DMS53 treated with DMSO at 0.1 percent for 48 hours (cell line): Measurements from ENCODE around the gene GNB1L.

ENCODE experiments used
- DNase-seq: peaks from one replicate; lab custom pipeline; 2025; ENCODE audit not compliant: unreplicated experiment; lab: John Stamatoyannopoulos, UW

The GNB1L gene

GRCh38 chr22:19866665-19867009 lies 12.0 kb upstream of the GNB1L start:
- no peak for DNase-seq

DNA sequence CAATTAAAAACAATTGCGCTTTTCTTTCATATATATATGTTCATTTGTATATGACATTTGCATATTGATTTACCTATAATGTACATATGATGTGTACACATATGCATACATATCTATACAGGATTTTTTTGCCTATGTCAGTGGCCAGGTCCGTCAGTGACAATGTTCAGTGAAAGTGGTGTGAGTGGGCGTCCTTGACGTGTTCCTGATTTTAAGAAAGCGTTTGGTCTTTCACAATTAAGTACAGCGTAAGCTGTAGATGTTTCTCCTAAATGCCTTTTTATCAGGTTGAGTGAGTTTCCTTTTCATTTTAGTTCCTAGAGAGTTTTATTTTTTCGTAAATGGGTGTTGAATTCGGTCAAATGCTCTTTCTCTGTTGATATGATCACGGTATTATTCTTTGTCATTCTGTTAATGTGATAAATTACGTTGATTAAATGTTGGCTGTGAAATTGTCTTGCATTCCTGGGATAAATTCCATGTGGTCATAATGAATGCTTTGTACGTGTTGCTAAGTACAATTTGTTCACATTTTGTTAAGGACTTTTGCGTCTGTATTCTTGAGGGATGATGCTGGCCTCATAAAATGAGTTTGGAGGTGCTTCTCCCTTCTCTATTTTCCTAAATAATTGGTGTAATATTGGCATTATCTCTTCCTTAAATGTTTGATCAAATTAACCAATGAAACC lies 10.6 kb upstream of the GNB1L start:
- no peak for DNase-seq

- no peak for DNase-seq
Measured at GRCh38 chr22:19864538-19865106, 9.9 kb upstream of the GNB1L start.

- no peak for DNase-seq
Measured at GRCh38 chr22:19863571-19863970, 8.9 kb upstream of the GNB1L start.

DNA sequence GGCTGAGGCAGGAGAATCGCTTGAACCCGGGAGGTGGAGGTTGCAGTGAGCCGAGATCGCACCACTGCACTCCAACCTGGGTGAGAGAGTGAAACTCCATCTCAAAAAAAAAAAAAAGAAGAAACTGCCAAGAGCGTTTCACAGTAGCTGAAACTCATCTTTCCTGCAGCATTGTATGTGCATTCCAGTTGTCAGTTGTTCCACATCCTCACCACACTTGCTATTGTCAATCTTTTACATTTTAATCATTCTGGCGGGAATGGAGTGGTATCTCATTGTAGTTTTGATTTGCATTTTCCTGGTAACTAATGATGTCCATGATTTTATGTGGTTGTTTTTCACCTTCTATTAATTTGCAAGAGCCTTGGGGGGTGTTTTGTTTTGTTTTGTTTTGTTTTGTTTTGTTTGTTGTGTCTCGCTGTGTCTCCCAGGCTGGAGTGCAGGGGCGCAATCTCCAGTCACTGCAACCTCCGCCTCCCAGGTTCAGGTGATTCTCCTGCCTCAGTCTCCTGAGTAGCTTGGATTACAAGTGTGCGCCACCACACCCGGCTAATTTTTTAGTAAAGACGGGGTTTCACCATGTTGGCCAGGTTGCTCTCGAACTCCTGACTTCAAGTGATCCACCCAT lies 8.1 kb upstream of the GNB1L start:
- DNase-seq = no peak

DNA sequence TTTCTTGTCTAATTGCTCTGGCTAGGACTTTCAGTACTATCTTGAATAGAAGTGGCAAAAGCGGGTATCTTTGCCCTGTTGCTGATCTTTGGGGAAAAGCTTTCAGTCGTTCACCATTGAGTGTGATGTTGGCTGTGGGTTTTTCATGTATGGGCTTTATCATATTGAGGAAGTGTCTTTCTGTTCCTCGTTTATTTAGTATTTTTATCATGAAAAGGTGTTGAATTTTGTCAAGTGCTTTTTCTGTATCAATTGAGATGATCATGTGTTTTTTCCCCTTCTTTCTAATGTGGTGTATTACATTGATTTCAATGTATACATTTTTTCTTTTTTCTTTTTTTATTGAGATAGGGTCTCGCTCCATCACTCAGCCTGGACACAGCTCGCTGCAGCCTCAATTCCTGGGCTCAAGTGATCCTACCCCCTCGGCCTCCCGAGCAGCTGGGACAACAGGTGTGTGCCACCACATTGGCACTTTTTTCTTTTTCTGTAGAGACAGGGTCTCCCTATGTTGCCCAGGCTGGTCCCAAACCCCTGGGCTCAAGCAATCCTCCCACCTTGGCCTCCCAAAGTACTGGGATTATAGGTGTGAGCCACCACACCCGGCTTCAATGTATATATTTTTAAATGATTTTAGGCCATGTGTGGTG lies 5.3 kb upstream of the GNB1L start:
- DNase-seq = no peak

DNA sequence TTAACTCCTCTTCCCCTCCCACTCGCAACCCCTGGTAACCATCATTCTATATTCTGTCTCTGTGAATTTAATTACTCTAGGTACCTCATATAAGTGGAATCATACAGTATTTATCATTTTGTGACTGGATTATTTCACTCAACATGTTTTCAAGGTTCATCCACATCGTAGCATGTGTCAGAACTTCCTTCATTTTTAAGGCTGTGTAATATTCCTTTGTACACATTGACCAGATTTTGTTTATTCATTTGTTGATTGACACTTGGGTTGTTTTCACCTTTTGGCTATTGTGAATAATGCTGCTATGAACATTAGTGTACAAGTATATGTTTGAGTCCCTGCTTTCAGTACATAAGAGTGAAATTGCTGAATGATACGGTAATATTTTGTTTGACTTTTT lies 2.7 kb upstream of the GNB1L start:
- DNase-seq = no peak

DNA sequence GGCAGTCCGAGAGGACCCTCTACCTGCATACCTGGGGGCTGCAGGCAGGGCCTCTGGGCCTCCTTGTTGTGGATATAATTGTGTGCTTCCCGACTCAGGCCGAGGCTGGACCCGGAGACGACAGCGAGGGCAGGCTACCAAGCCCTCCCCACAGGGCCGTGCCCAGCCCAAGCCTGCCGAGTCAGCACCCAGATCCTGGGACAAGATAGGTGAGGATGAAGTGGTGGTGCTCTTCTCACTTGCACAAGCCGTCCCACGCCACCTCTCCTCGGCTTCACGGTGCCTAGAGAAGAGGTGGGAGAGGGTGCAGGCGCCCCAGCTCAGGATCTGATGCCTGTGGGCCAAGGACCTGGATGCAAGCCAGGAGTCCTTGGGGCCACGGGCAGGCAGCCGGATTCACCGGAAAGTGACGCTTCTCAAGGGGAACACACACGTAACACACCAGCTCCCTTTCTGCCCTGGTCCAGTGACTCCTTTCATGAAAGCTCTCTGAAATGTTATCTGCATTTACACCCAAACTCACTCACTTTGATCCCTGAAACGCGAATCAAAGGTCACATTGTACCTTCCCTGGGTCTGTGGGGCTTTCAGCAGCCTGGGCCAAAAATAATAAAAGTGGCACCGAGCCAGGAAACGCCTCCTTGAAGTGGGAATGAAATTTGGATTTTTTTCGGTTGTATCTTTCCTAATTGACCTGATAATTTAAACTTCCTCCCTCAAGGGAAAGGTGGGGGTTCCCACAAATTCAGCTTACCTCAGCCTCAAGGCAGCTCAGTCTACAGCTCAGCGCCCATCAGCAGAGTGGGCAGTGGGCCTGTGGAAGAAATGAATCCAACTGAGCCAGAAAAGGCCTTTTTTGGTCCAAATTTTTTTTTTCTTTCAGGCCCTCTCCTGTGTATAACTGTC lies 1.1 kb upstream of the GNB1L start:
- no peak for DNase-seq

GRCh38 chr22:19853879-19854777 lies 546 bp downstream of the GNB1L start:
- DNase-seq = no peak

GRCh38 chr22:19853058-19853878 lies 1.4 kb downstream of the GNB1L start:
- no peak for DNase-seq

GRCh38 chr22:19852177-19852781 lies 2.4 kb downstream of the GNB1L start:
- no peak for DNase-seq

DNA sequence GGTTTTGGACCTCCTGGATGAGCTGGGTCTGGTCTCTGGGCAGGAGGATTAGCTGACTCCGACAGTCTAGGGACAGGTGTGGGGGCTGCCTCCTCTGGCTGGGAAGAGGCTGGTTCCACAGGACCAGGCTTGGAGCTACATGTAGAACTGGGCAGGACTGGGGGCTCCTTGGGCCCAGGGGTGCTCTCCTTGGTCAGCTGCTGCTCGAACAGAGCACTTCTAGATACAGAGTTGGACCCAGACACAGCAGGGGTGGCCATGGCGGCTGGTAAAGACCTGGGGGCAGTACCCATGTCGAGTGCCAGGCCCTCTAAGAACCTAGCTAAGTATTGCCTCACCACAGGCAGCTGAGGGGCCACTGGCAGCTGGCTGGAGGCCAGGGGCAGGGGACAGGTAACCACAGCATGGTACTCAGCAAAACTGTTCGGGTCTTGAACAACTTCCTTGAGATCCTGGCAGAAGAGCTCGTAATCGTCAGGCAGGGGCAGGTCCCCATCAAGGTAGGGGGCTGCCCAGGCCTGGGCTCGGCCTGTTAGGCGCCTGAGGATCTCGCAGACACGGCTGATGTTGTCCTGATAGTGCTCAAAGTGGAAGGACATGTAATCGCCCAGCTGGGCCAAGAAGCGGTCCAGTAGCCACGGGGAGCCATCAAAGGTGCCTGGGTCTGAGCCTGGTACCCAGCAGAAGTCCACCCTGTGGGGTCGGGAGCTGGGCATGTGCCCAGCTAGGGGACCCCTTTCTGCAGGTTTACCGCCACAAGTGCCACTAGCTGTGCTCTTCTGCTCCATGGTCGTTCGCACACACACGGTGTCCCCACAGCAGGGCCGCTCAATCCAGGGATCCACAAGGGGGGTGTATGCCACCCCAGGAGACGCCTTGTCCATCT lies 3.1 kb downstream of the GNB1L start:
- DNase-seq = no peak

DNA sequence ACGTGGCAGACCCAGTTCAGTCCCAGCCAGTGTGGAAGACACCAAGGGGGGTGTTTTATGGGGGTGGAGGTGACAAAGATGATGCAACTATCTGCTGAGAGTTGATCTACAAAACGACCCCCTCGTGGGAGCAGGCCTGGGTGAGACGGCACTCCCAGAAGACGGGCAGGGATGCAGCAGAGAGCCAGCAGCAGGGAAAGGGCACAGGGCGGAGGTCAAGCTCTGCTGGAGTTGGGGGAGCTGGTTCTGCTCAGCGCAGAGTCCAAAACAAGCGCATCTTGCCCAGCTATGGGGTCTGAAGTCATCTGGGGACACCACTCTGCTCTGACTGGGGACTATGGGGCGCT lies 3.9 kb downstream of the GNB1L start:
- no peak for DNase-seq

DNA sequence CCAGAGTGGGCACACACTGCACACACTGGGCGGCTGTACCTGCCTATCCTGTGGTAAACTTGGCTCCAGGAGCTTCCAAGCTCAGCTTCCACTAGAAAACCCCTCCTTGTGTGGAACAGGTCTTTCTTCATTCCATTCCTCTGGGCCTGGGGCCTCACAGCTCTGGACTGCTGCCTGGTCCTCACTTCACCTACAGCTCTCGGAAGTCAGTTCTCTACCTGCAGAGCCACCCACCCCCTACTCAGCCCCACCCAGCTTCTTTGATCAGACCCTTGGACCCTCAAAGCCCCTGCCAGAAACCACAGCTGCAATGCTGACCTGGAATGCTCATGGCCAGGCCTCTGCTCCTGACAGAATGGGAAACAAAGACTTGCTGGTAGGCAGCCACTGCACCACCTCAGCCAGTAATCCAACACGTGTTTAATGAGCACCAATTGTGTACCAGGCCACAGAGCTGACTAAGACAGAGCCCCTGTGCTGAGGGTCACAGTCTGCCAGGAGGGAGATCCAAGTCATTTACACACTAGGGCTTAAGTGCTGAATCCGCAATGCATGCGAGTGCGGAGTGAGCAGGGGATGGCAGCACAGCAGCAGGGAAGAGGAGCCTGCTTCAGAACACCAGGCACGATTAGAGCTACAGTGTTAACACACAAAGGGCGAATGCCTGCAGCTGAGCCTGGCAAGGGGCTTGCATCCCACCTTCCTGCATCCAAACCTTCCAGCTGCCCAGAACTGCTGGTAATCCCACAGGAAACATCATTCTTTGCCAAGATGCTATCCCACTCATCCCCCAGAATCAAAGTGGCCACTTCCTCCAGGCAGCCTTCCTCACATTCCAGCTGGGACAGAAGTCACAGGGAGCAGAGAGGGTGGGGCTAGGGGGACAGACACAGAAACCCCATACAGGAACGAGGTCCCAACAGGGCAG lies 4.6 kb downstream of the GNB1L start:
- no peak for DNase-seq

DNA sequence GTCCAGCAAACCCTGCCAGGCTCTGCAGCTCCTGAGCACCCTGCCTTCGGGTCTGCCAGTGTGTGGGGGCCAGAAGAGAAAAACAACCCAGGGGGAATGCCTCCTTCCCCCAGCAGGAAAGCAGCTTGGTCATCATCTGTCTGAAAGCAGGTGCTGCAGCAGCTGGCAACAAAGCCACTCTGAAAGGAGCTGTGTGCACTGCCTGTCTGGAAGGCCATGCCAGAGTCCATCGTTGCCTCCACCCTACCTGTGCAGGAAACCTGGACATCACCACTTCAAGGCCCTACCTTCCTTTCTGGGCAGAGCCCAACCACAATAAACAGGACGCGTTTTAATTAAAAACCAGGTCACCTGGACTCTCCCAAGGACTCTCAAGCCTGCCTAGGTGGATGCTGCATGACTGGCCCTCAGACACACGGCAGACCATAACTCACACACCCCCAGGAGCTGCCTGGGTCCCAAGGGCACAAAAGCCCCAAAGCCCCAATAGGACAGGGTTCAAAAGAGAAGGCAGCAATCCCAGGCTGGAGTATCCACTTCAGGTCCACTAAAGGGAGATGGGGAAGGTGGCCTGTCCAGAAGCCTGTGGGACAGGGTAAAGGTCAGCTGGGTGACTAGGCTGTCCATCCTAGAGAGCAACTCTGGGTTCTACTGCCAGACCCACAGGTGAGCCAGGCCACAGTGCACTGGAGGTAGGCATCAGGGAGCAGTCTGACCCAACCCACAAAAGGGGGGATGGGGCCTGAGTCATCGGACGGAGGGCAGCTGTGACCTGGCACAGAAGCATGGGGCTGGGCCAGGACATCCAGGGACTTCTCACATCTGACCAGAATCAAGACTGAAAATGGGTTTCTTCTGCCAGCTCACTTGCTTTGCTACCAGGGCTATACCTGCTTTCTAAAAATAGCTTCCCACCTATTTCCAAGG lies 6.1 kb downstream of the GNB1L start:
- DNase-seq = peak; percentile 8

GRCh38 chr22:19847345-19847632 lies 7.4 kb downstream of the GNB1L start:
- DNase-seq = no peak
